Measurements from ENCODE around the gene SFT2D2. TPM values are rescaled to one million over a fixed set of nuclear protein-coding genes. Genes with fewer than 3 reads are reported as not detected.

The SFT2D2 gene
- 35.2 and 42.0 TPM in 2 replicates for total RNA-seq

GRCh38 chr1:168225476-168226190, at the start of gene SFT2D2:
SFT2D2 (plus strand) TSS chr1:168226004; CDS start chr1:168226080, 76 bp downstream.

GRCh38 chr1:168178638-168179437, 47.0 kb upstream of the SFT2D2 start, which contains the start of gene TIPRL:
TIPRL (plus strand) TSS chr1:168178962; CDS start chr1:168179078, 116 bp downstream.

GRCh38 chr1:168280296-168280927, 54.6 kb downstream of the SFT2D2 start, which contains the start of gene TBX19:
TBX19 (plus strand) TSS chr1:168280877; CDS start chr1:168281091, 214 bp downstream.

Other genes starting within 250 kb of the SFT2D2 start
- gene GPR161, start 89.1 kb upstream of the SFT2D2 start, total RNA-seq = 15.6 and 17.1 TPM in 2 replicates
- gene TIPRL, start 47.0 kb upstream of the SFT2D2 start, total RNA-seq = 13.8 and 15.6 TPM in 2 replicates
- gene TBX19, start 54.9 kb downstream of the SFT2D2 start, total RNA-seq = 0.76 and 0.98 TPM in 2 replicates